Cardiac muscle cell (in vitro differentiated cells and primary cell): ENCODE results near the gene PRPF31. TPM values are rescaled to one million over a fixed set of nuclear protein-coding genes. Genes with fewer than 3 reads are reported as not detected.

Experiments
- DNase-seq, 2 donors: peaks; one replicate each; pipeline versions ENCODE4 v3.0.0 to v3.0.0-alpha.2; 2010 to 2017; ENCODE audit warnings: low read depth in 1 of 2, low spot score in 1 of 2
- H3K27ac ChIP-seq: fragments of 200-600 bp; sonication (generic); 2 replicates; pipeline ENCODE4 v1.5.1; 2016
- H3K27me3 ChIP-seq: fragments of 200-600 bp; sonication (generic); 2 replicates; pipeline ENCODE4 v1.6.0; 2016; ENCODE audit warnings: control low read depth
- H3K36me3 ChIP-seq: fragments of 200-600 bp; sonication (generic); 2 replicates; pipeline ENCODE4 v1.5.1; 2016; ENCODE audit warnings: control low read depth
- H3K4me1 ChIP-seq: fragments of 200-600 bp; sonication (generic); 2 replicates; pipeline ENCODE4 v1.8.1; 2017; ENCODE audit warnings: low read depth, mild to moderate bottlenecking, mixed run types
- H3K4me3 ChIP-seq: fragments of 200-600 bp; sonication (generic); 2 replicates; pipeline ENCODE4 v1.5.1; 2016; ENCODE audit warnings: mild to moderate bottlenecking
- H3K9me3 ChIP-seq: fragments of 200-600 bp; sonication (generic); 2 replicates; pipeline ENCODE4 v1.5.1; 2017; ENCODE audit warnings: low read depth, mild to moderate bottlenecking, control low read depth
- CTCF ChIP-seq: IDR thresholded peaks from 2 replicates; pipeline ENCODE4 v1.5.1; 2012; ENCODE audit warnings: low read depth, mild to moderate bottlenecking, low read length
- polyA plus RNA-seq: library from polyadenylated mRNA; unstranded; fragments of >200 nt; fragmentation: Nextera tagmentation; extraction: Ambion mirVana; gene quantifications from 2 replicates; pipeline ENCODE4 v1.2.1, GENCODE V29; 2016
- total RNA-seq: library from RNA; depleted of rRNA; stranded (reverse); fragments of >200 nt; gene quantifications from 2 replicates; pipeline ENCODE4 v1.2.3, GENCODE V29; 2016

PRPF31 gene
- total and polyA plus RNA-seq, 2 experiments from 2014 or later, result 73.9 to 113 TPM

- Histone ChIP-seq H3K27me3 (no peaks in the 10 kb centered on the region), H3K27ac (no peak overlapping the region), H3K9me3 (no peaks in the 10 kb centered on the region), H3K36me3 (peaks cover 38% of the 10 kb centered on the region), H3K4me3 (no peak overlapping the region), H3K4me1 (no peaks in the 10 kb centered on the region)
- DNase-seq, result no peak
- TF ChIP-seq CTCF, result no peak
Observed at GRCh38 chr19:54125713-54126112, 10.2 kb downstream of the PRPF31 start.

GRCh38 chr19:54127688-54128440, 12.3 kb downstream of the PRPF31 start:
- no peak overlapping the region for H3K4me3 ChIP-seq

GRCh38 chr19:54128441-54128725, 12.8 kb downstream of the PRPF31 start:
- no peak overlapping the region for H3K4me3 ChIP-seq
- H3K27ac ChIP-seq, result no peak overlapping the region
- peaks cover 25% of the 10 kb centered on the region for H3K36me3 ChIP-seq
- TF ChIP-seq CTCF, result no peak
- no peaks in the 10 kb centered on the region for H3K9me3 ChIP-seq
- no peak for DNase-seq
- no peaks in the 10 kb centered on the region for H3K27me3 ChIP-seq
- no peaks in the 10 kb centered on the region for H3K4me1 ChIP-seq

More at GRCh38 chr19:54127688-54128440, 12.3 kb downstream of the PRPF31 start:
- Histone ChIP-seq H3K36me3 (peaks cover 26% of the 10 kb centered on the region), H3K4me1 (no peaks in the 10 kb centered on the region), H3K27ac (no peak overlapping the region), H3K9me3 (no peaks in the 10 kb centered on the region), H3K27me3 (no peaks in the 10 kb centered on the region)
- DNase-seq, result no peak
- TF ChIP-seq CTCF, result no peak

- Histone ChIP-seq H3K4me3 (no peak overlapping the region), H3K27ac (no peak overlapping the region), H3K36me3 (peaks cover 24% of the 10 kb centered on the region), H3K4me1 (no peaks in the 10 kb centered on the region), H3K27me3 (no peaks in the 10 kb centered on the region), H3K9me3 (no peaks in the 10 kb centered on the region)
- TF ChIP-seq CTCF, result no peak
- no peak for DNase-seq
Observed at GRCh38 chr19:54128796-54129616, 13.5 kb downstream of the PRPF31 start.

GRCh38 chr19:54129617-54129996, 14.1 kb downstream of the PRPF31 start:
- H3K4me3 ChIP-seq, result no peak overlapping the region
- H3K36me3 ChIP-seq, result peaks cover 20% of the 10 kb centered on the region
- H3K4me1 ChIP-seq, result no peaks in the 10 kb centered on the region
- H3K27me3 ChIP-seq, result no peaks in the 10 kb centered on the region
- H3K27ac ChIP-seq, result no peak overlapping the region
- H3K9me3 ChIP-seq, result no peaks in the 10 kb centered on the region
- DNase-seq, result no peak
- TF ChIP-seq CTCF, result no peak
